Fibroblast of skin of scalp (primary cell): ENCODE data around the gene EFCAB12. TPM values are rescaled to one million over a fixed set of nuclear protein-coding genes. Genes with fewer than 3 reads are reported as not detected.
A peak's percentile ranks its signal among the peaks of the same experiment; 100 is the strongest.

Experiments
- DNase-seq: peaks from one replicate; pipeline ENCODE4 v3.0.0-alpha.2; 2013
- polyA plus RNA-seq, 2 experiments: library from polyadenylated mRNA; unstranded; fragments of 120-200 nt; gene quantifications; one replicate each; pipeline ENCODE4 v1.2.1, GENCODE V29; 2013; ENCODE audit not compliant: insufficient read length in 2 of 2

Gene EFCAB12
- 0.10 TPM for polyA plus RNA-seq (2013, experiment 1 of 2; ENCODE audit: insufficient read length)
- 0.09 TPM for polyA plus RNA-seq (2013, experiment 2 of 2; ENCODE audit: insufficient read length)

DNA sequence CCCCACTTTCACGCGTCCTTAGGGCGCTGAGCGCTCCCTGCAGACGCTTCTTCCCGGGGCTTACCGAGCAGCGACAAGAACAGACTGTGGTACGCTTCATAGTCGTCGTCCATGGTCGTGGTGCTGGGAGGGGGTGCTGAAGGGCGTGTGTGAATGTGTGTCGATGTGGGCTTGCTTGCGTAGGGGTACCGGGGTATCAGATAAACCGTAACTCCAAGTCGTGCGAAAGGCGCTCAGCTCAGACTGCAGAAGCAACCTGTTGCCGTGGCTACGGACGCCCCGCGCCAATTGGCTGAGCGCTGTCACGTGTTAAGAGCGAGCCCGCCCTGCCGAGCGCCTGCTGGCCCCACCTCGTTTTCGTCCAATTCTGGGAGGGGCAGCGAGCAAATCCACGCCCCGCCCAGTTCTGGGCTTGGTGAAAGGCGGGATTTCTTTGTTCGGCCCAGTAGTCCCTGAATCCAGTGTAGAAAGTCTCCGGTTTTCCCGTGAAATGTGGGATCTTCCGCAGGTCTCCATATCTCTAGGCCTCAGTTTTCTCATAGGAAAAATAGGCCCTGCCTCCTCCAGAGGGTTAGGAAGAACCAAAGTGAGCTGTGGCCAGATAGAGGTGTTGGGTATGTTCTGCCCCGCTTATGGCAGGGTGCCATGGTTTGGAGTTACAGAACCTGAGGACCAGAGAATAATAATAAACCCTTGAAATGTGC is at the start of gene EFCAB12:
TSS of gene EFCAB12 (minus strand) at position 261 of the 704 bp plus-strand sequence. CDS start at position 113, 148 bp downstream.
- peak; percentile 89 for DNase-seq

DNA sequence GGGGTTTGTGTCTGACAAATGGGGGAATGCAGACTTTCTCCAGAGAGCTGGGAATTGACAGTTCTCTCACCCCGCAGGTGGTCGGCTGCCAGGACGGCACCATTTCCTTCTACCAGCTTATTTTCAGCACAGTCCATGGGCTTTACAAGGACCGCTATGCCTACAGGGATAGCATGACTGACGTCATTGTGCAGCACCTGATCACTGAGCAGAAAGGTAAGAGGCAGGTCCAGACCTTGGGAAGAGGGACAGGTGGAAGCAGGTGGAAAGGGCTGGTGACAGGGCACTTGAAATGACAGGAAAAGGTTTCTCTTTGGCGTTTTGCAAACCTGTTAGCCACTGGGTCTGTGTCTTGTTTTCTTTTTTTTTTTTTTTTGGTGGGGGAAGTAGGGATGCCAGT is 48.1 kb upstream of the EFCAB12 start:
- no peak for DNase-seq

DNA sequence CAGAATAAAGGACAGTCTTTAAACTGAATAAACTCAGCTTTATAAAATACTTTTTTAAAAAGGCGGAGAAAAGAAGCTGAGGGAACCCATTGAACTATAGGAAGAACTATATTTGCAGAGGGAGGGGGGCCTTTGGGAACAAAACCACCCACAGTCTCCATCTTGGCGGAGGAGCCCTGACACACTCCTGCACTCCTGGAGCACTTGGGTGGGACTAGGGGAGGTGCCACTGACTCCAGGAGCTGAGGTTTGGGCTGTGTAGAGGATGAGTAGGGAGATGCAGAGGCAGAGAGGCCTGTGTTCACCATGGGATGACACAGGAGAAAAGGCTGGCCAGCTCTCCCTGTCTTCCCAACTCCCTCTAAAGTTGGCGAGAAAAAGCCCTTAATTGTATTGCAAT is 47.4 kb upstream of the EFCAB12 start:
- DNase-seq: no peak

- peak; percentile 15 for DNase-seq
Observed at GRCh38 chr3:129474984-129475804, 46.8 kb upstream of the EFCAB12 start.

DNA sequence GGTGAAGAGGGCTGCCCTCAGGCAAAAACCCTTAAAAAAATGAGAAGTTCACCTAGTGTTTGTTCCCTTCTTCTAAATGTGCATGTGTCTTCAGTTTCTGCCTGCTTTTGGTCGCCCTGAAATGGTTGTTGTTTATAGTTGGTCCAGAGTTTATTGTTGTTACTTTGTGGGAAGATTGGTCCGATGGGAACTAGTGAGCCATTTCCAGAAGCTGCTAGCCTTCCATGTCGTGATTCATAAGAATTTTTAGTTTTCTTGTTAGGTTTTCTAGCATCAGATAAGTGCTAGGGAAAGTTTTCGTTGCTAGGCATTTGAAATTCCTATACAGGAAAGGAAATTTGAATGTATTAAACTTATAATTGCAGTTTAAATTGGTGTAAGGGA is 45.3 kb upstream of the EFCAB12 start:
- DNase-seq: no peak

DNA sequence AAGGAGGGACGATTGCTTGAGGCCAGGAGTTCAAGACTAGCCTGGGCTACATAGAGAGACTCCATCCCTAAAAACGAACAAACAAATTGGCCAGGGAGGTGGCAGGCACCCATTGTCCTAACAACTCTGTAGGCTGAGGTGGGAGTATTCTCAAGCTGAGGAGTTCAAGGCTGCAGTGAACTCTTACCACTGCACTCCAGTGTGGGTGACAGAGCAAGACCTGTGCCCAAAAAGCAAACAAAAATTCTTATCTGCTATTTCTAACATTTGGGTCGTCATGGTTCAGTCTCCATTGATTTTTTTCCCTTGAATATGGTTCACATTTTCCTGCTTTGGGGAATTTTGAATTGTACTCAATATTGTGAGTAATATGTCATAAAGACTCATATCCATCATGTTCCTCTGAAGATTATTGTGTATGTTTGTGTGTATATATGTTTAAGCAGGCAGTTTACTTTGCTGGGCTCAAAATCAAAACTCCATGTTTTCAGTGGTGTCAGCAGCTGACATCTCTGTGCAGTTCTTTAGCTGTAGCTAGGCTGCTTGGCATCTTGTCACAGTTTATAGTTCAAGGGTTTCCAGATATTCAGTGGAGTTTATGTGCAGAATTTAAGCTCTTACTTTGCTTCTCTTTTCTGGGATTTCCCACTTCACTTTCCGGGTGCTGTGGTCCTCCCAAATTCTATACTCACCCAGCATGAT is 44.8 kb upstream of the EFCAB12 start:
- DNase-seq: no peak

DNA sequence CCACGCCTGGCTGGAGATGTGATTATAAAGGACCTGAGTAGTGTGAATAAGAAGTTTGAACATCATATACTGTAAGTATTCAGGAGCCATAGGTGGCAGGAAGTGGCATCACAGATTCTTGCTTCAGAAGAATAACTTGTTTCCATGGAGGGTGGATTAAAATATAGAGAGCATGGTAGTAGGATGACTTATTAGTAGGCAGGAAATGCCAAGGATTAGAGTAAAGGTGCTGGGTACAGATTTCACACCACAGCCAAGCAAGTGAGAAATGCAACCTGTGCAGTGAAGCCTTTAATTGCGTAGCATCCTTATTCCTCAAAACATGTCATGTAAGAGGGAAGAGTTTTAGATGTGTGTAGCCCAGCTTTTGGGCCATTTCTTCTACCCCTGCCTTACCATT is 42.4 kb upstream of the EFCAB12 start:
- no peak for DNase-seq

DNA sequence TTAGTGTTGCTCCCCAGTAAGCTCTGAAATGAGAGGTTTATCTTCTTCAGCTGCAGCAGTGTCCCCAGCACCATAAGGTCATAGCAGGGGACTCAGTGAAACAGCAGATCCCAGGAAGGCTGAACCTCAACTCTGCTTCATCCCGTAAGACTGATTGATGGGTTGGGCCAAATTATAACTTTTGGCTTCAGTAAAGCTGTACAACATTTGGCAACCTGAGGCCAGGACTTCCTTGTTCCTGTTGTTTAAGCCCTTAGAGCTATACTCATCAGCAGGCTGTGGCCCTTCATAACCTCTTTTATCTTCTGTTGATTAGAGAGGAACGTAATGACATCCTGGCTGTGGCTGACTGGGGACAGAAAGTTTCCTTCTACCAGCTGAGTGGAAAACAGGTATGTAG is 40.6 kb upstream of the EFCAB12 start:
- no peak for DNase-seq

DNA sequence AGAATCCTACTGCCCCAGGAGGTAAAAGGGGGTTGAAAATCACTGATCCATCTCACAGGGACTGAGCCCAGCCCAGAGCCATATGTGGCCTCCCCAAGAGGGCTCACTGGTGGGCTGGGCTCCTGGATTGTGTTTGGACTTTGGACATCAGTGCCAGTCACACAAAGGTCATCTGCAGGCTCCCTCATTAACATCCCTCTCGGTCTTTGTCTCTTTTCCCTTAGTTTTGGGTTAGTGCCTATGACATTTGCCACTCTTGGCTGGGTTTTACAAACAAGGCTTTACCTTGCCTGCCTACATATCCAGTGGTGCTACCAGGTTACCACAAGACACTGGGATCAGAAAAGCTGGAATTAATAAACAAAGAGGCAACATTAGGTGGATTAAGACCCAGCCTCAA is 39.5 kb upstream of the EFCAB12 start:
- no peak for DNase-seq

- no peak for DNase-seq
Observed at GRCh38 chr3:129463716-129464115, 35.3 kb upstream of the EFCAB12 start.

DNA sequence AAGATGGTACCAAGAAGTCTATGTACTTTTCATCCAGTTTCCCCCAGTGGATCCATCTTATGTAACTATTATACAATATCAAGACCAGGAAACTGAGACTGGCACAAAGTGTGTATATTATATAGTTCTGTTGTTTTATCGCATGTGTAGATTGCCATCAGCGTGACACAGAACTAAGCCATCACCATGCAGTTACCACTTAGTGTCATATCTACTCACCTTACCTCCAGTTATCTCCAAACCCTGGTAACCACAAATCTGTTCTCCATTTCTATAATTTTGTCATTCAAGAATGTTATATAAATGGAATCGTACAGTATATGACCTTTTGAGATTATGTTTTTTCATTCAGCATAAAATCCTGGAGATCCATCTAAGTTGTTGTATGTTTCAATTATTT is 34.7 kb upstream of the EFCAB12 start:
- no peak for DNase-seq

- no peak for DNase-seq
Observed at GRCh38 chr3:129462361-129462968, 34.0 kb upstream of the EFCAB12 start.

GRCh38 chr3:129461461-129462146 is 33.2 kb upstream of the EFCAB12 start:
- no peak for DNase-seq

- peak; percentile 32 for DNase-seq
Observed at GRCh38 chr3:129461022-129461421, 32.6 kb upstream of the EFCAB12 start.

GRCh38 chr3:129460572-129460971 is 32.1 kb upstream of the EFCAB12 start:
- DNase-seq: no peak

DNA sequence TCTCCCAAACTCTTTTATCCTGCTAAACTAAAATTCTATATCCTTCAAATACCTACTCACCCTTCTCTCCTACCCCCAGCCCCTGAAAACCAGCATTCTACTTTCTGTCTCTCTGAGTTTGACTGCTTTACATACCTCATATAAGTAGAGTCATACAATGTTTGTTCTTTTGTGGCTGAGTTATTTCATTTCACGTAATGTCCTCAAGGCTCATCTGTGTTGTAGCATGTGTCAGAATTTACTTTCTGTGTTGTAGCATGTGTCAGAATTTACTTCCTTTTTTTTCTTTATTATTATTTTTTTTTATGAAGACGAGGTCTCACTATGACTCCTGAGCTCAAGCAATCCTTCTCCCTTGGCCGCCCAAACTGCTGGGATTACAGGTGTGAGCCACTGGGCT is 31.7 kb upstream of the EFCAB12 start:
- DNase-seq: no peak

DNA sequence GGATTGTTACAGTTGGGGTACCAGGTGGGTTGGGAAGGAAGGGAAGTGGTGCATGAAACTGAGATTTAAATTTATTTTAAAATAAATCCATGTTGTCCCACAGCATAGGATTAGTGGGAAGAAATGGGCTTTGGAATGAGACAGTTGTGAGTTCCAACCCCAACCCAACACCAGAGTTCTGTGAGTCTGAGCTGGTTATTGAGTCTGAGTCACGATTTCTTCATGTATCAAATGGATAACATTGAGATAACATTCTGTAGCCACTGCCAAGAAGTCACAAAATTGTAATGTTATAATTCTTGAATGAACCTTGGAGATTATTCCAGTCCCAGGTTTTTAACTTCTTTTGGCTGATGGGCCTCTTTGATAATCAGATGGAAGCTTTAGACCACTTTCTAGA is 25.3 kb upstream of the EFCAB12 start:
- DNase-seq: no peak

DNA sequence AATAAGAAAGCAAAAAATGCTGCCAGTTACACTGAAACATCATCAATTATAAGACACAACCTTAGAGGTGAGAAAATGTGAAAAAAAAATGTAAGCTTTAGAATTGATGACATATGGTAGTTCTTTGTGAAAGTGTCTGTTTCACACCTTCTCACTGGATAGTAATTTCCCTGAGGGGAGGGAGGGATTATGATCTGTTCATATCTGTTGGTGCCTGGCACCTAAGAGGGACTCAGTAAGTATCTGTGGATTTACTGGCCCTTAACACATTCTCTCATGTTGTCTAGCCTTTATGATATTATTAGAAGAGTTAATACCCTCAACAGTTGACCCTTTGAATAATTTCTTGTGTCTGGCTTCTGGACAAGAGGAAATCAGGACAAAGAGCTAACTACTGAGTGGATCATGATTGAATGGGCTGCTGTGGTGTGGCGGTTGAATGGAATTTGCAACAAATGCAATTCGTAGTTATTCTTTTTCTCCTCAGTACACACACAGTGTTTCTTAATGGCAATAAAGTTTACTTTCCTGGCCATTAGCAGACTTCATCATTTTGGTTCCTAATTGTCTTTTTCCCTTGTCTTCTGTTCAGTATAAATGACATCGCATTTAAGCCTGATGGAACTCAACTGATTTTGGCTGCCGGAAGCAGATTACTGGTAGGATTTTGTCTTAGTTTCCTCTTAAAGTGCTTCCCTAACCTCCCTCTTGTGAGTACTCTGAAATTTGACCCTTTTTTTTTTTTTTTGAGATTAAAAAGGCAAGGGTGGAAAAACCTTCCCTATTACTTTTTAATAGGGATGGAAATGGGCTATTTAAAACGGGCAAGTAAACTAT is 21.1 kb upstream of the EFCAB12 start:
- DNase-seq: no peak

- no peak for DNase-seq
Observed at GRCh38 chr3:129448186-129448895, 19.9 kb upstream of the EFCAB12 start.

- no peak for DNase-seq
Observed at GRCh38 chr3:129446926-129447325, 18.5 kb upstream of the EFCAB12 start.

DNA sequence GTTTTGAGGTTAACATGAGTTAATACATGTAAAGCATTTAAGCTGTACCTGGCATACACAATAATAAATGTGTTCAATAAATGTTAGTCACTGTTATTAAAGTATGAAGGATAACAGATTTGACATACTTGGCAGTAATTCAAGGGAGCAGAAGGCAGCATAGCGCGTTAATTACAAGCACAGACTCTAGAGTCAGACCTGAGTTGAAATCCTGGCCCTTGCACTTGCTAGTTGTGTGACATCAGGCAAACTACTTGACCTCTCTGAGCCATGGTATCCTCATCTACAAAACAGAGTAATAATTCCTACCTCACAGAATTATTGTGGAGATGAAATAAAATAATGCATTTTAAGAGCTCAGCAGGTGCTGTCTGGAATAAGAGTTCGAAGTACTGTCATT is 17.0 kb upstream of the EFCAB12 start:
- DNase-seq: no peak
